KOPT-K1 (cell line): ENCODE results near the gene SLC39A10.
"Not testable (repeated sequence)": the region's sequence is repeated elsewhere in the genome, so short reads cannot be mapped to it uniquely, and the experiment has no call there.

Experiments used
- H3K27ac ChIP-seq: fragments of 200-600 bp; sonication (generic); 2 replicates; pipeline ENCODE4 v1.5.1; 2016; ENCODE audit warnings: antibody characterized with exemption, mild to moderate bottlenecking, low read depth, low read length; ENCODE audit not compliant: poor library complexity, severe bottlenecking
- H3K36me3 ChIP-seq: fragments of 200-600 bp; sonication (generic); 2 replicates; pipeline ENCODE4 v1.5.1; 2017; ENCODE audit warnings: antibody characterized with exemption, mild to moderate bottlenecking, low read length, moderate library complexity; ENCODE audit not compliant: insufficient read depth
- H3K9me3 ChIP-seq: fragments of 200-600 bp; sonication (generic); 2 replicates; pipeline ENCODE4 v1.5.1; 2017; ENCODE audit warnings: antibody characterized with exemption, low read length, mild to moderate bottlenecking; ENCODE audit not compliant: insufficient read depth, poor library complexity, severe bottlenecking

Gene SLC39A10

GRCh38 chr2:195636890-195637289 lies 20.1 kb upstream of the SLC39A10 start:
- no peaks in the 10 kb centered on the region for H3K36me3 ChIP-seq
- H3K27ac ChIP-seq: no peak overlapping the region
- no peaks in the 10 kb centered on the region for H3K9me3 ChIP-seq

DNA sequence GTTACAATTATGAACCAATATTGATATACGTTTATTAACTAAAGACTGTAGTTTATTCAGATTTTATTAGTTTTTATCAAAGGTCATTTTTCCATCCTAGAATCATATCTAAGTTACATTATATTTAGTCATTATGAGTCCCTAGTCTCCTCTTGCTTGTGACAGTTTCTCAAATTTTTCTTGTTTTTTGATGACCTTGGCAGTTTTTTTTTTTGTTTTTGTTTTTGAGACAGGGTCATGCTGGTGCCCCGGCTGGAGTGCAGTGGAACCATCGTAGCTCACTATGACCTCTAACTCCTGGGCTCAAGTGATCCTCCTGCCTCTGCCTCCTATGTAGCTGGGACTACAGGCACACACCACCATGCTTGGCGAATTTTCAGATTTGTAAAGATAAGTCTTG lies 18.3 kb upstream of the SLC39A10 start:
- no peaks in the 10 kb centered on the region for H3K9me3 ChIP-seq
- no peak overlapping the region for H3K27ac ChIP-seq
- no peaks in the 10 kb centered on the region for H3K36me3 ChIP-seq

DNA sequence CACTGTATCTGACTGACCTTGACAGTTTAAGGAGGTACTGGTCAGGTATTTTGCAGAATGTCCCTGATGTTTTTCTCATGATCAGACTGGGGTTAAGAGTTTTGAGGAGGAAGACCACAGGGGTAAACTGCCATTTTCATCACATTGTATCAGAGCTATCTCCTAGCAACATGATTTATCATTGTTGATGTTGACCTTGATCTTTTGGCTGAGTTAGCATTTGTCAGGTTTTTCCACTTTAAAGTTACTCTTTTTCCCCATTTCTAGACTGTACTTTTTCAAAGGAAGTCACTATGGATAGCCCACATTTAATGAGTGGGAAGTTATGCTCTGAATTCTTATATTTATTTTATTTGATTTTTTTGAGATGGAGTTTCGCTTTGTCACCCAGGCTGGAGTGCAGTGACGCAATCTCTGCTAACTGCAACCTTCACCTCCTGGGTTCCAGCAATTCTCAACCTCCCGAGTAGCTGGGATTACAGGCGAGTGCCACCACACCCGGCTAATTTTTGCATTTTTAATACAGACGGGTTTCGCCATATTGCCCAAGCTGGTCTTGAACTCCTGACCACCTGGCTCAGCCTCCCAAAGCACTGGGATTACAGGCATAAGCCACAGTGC lies 17.7 kb upstream of the SLC39A10 start:
- Histone ChIP-seq H3K9me3 (no peaks in the 10 kb centered on the region), H3K27ac (no peak overlapping the region), H3K36me3 (no peaks in the 10 kb centered on the region)

GRCh38 chr2:195639959-195640358 lies 17.1 kb upstream of the SLC39A10 start:
- Histone ChIP-seq H3K9me3 (no peaks in the 10 kb centered on the region), H3K36me3 (no peaks in the 10 kb centered on the region), H3K27ac (no peak overlapping the region)

DNA sequence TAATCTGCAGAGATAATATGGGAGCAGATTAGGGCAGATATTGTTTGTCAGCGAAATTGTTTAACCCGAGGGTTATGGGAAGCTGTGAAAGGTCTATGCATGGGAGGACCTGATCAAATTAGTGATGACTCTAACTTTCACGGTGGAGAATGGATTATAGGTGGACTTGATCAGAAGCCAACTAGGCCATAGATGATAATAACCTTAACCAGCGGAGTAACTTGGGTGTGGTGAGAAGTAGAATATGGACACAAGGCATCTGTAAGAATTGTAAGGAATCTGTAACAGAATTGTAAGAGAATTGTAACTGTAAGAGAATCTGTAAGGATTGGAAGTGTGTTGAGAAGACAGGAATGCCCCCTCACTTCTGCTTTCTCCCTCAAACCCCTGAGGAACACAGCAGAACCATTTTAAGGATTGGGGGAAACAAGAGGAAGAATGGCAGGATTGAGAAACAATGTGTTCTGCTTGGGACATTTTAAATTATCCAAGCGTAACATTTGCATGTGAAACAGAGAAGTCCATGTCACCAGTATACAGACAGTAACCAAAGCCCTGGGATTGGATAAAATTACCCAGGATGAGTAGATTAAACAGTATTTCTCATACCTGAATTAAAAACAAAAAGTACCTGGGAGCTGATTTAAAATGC lies 14.9 kb upstream of the SLC39A10 start:
- Histone ChIP-seq H3K9me3 (no peaks in the 10 kb centered on the region), H3K27ac (no peak overlapping the region), H3K36me3 (no peaks in the 10 kb centered on the region)

- Histone ChIP-seq H3K9me3 (no peaks in the 10 kb centered on the region), H3K27ac (no peak overlapping the region), H3K36me3 (no peaks in the 10 kb centered on the region)
These were observed 14.4 kb upstream of the SLC39A10 start for GRCh38 chr2:195642679-195643068.

DNA sequence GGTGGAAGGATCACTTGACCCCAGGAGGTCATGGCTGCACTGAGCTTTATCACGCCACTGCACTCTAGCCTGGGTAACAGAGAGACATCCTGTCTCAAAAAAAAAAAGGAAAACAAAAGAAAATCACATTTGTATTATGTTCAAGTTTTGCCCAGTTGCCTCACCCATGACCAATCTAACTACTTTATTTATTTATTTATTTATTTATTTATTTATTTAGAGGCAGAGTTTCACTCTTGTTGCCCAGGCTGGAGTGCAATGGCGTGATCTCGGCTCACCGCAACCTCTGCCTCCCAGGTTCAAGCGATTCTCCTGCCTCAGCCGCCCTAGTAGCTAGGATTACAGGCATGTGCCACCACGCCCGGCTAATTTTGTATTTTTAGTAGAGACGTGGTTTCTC lies 12.3 kb upstream of the SLC39A10 start:
- not testable (repeated sequence) for H3K9me3 ChIP-seq, H3K36me3 ChIP-seq, H3K27ac ChIP-seq

GRCh38 chr2:195645413-195645812 lies 11.6 kb upstream of the SLC39A10 start:
- no peaks in the 10 kb centered on the region for H3K36me3 ChIP-seq
- H3K9me3 ChIP-seq: no peaks in the 10 kb centered on the region
- no peak overlapping the region for H3K27ac ChIP-seq

GRCh38 chr2:195646424-195646823 lies 10.6 kb upstream of the SLC39A10 start:
- H3K27ac ChIP-seq: no peak overlapping the region

DNA sequence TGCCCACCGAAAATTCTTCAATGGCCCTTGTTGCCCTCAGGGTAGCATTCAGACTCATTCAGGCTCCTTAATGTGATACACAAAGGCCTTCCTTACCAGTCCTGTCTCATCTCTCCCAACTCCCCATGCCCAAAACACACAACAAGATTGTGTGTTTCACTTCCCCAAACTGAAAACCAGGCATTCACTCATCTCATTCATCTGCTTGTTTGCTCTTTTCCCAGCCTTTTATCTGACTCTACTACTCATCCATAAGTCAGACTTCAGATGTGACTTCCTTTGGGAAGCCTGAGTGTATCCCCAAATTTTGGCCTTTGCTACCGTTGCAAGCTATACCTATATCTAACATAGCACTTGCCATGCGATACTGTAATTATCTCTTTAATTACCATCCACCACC lies 9.7 kb upstream of the SLC39A10 start:
- H3K36me3 ChIP-seq: no peaks in the 10 kb centered on the region
- H3K27ac ChIP-seq: no peak overlapping the region
- no peaks in the 10 kb centered on the region for H3K9me3 ChIP-seq

More at GRCh38 chr2:195646424-195646823, 10.6 kb upstream of the SLC39A10 start:
- Histone ChIP-seq H3K9me3 (no peaks in the 10 kb centered on the region), H3K36me3 (no peaks in the 10 kb centered on the region)

GRCh38 chr2:195648370-195648769 lies 8.7 kb upstream of the SLC39A10 start:
- H3K9me3 ChIP-seq, H3K27ac ChIP-seq, H3K36me3 ChIP-seq: not testable (repeated sequence)

DNA sequence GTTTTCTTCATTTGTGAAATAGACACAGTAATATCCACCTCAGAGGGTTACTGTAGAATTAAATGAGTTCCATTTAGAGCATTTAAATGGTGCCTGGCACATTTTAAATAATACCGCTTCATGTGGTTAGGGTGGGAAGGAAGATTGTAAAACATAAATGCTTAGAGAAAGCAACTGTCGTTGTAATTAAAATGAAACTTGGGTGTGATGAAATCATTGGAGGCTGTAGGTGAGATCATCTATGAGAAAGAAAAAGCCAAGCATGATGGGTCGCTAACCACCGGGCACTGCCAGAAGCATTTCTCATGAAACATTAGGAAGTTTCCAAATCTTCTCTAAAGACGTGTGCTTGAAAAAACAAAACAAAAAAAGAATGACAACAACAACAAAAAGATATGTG lies 8.2 kb upstream of the SLC39A10 start:
- Histone ChIP-seq H3K36me3 (no peaks in the 10 kb centered on the region), H3K27ac (no peak overlapping the region), H3K9me3 (no peaks in the 10 kb centered on the region)

DNA sequence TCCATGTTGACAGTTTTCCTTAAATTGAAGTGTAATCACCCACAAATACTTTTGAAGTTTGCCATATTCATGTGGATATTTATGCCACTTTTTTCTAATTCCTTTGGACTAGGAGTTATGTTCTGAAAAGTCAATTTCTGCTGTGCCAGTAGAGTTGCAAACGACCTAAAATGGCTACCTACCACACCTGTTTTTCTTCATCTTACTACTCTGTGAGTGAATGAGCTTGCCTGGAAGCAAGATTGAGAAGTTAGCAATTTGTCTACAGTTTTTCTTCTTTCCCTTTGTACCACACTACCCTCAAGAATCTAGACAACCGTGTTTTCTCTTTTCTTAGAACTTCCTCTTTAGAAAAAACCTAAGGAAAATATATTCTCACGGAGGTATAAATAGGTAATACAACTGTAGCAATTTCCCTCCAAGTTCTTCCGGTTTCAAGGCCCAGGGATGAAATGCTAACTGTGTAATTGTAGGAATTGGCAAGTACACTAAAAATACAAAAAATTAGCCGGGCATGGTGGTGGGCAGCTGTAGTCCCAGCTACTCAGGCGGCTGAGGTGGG lies 7.3 kb upstream of the SLC39A10 start:
- H3K27ac ChIP-seq: no peak overlapping the region
- no peaks in the 10 kb centered on the region for H3K36me3 ChIP-seq
- H3K9me3 ChIP-seq: no peaks in the 10 kb centered on the region

DNA sequence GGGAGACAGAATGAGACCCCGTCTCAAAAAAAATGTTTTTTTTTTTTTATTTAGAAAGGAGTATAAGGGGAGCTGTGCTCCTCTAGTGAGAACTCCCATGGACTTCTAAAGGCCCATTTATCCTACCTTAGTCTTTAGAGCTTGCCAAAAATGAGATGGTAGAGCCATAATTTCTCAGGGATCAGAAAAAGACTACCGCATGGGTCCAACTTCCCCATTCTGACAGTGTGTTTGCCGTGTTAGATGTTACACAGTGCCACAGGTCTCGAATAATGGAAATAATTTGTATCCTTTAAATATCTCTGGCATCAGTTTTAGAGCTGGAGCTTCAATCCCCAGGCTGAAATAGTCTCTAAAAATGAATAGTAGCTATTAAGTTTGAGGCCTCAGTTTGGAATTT lies 6.0 kb upstream of the SLC39A10 start:
- Histone ChIP-seq H3K36me3 (no peaks in the 10 kb centered on the region), H3K27ac (no peak overlapping the region), H3K9me3 (no peaks in the 10 kb centered on the region)

DNA sequence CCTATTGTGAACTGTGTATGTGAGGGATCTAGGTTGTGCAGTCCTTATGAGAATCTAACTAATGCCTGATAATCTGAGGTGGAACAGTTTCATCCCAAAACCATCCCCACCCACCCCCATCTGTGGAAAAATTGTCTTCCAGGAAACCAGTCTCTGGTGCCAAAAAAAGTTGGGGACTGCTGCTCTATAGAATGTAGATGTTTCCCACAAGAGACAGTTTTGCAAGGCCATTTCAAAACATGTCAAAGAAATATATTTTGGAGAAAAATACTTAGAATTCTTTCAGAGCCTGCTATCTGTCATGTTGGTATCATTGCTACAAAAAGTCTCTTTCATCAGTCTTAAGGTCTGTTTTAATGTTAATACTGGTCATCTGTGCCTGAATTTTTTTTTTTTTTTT lies 4.1 kb upstream of the SLC39A10 start:
- Histone ChIP-seq H3K9me3 (no peaks in the 10 kb centered on the region), H3K36me3 (no peaks in the 10 kb centered on the region), H3K27ac (no peak overlapping the region)
